Measurements from ENCODE around the gene CLIC6.

CLIC6 gene
- total RNA-seq = 0 to 0.54 (median 0.08) reads per million in 4 donors

DNA sequence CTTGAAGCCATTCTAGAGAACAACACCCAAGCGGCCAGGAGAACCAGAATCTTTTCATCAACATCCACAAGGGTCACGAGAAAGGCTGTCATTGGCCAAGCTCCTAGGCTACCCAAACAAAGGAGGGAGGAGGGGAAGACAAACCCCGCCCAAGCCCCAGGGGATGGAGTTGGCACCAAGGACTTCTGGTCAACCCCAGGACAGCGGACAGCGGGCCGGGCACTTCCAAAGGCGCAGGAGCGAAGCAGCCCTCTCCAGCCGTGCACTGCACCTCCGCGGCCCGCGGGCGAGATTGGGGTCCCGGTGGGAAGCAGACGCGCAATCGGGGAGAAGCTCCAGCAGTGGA, at the start of gene CLIC6:
Gene CLIC6, plus strand, starts transcription at position 192 of the 346 bp plus-strand sequence. CDS start 395 bp downstream, outside the sequence.
- DNase-seq = no peak

DNA sequence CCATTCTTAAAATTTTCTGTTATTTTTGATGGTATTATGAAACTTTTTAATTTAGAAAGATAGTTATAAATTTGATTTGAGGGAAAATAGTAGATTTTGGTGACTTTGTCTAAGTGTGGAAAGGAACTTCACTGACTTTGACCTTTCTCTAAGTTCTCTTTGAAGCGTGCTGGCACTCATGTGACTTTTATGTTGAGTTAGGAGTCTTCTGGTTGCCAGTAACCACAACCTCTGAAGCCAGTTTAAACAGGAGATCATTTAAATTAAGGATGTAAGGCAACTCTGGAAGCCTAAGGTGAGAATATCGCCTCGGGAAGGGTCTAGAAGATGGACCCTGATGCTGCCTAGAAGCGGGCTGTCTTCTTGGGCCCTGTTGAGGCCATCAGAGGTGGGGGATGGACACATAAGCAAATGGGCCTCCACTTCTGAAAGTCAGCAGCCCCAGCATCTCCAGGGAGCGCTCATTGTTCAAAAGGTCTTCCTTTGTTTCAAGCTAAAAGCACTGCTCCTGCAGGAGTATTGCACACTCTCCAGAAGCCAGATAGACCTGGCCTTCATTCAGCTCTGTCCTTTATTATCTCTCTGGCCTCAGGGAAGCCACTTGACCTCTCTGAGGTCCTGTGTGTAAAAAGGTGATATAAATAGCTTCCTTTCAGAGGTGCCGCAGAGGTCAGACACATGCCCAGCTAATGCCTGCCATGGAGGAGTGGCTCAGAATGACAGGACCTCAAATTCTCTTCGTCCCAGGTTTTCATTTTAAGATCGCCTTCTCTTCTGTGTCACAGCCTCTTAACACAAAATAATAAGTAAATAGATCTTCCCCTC, 48.7 kb upstream of the CLIC6 start:
- DNase-seq = no peak

DNA sequence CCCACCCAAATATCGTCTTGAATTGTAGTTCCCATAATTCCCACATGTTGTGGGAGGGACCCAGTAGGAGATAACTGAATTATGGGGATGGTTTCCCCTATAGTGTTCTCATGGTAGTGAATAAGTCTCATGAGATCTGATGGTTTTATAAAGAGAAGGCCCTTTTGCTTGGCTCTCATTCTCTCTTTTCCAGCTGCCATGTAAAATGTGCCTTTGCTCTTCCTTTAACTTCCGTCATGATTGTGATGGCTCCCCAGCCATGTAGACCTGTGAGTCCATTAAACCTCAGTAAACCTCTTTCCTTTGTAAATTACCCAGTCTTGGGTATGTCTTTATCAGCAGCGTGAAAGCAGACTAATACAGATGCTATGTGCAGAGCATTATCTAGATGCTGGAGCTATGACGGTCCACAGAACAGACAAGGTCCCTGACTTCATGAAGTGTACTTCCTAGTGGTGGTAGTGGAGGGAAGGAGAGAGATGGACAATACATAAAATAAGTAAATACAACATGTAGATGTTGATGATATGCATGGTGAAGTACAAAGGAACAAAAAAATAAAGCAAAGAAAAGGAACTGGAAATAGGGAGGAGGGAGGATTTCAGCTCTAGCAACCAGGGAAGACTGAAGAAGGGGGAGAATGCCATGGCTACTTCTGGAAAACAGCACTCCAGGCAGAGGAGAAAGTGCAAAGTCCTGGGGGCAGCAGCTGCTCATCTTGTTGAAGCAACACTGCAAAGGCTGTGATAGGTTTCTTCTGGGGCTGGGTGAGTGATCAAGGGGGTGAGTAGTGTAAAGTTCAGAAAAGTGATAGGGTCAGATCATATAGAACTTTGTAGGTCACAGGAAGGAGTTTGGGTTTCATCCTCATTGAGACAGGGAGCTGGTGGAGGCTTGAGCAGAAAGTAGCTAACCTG, 47.1 kb upstream of the CLIC6 start:
- no peak for DNase-seq

DNA sequence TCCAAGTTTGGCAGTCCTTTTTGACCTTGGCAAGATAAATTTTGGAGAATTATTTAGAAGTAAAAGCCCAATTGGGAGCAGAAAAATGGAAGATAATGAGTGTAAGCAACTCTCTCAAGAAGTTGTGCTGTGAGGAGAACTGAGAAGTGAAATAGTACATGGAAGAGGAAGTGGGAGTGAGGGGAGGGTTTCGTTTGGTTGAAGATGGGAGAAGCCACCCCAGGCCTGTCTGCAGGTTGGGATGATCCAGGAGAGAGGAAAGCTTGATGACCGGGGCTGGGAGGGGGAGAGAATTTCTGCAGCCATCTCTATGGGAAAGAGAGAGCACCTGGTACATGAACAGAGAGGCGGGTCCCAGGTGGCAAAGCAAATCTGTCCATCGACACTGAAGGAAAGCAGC, 45.3 kb upstream of the CLIC6 start:
- DNase-seq = no peak

DNA sequence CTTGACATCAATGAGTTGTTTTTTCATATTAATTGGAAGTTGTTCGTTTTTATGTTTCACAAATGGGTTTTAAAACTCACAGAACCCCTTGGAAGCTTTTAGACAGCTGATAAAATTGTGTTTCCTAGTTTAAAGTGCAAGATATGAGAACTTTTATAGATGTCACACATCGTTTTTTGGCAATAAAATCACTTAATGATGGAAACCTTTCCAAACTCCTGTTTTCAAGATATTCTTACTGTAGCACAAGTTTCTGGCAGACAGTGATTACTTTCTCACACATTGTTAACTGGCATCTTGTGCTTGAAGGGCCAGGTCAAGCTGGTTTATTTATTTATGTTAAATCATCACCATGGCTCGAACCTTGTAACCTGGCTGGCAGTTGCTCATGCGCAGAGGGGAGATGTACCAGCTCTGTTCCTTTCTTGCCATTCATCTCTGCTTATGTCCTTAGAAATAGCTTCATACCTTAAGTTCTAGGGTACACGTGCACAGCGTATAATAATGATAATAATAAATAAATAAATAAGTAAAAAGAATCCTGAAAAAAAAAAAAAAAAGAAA, 43.7 kb upstream of the CLIC6 start:
- no peak for DNase-seq

DNA sequence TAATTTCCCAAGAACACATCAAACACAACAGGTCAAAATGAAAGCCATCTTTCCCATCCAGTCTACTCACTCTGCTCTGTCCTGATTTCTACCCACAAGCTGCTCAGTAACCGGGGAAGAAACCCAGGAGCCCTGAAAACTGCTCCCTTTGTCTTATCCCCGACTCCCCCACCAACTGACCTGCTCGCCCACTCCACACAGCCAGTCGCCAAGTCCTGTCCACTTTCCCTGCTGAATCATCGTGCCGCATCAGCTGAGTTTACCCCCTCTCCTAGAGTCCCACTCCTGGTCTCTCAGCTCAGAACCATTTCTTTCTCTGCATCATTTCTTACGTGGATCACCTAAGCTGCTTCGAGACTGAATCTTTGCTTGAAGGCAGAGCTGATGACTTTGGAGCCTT, 42.7 kb upstream of the CLIC6 start:
- no peak for DNase-seq

DNA sequence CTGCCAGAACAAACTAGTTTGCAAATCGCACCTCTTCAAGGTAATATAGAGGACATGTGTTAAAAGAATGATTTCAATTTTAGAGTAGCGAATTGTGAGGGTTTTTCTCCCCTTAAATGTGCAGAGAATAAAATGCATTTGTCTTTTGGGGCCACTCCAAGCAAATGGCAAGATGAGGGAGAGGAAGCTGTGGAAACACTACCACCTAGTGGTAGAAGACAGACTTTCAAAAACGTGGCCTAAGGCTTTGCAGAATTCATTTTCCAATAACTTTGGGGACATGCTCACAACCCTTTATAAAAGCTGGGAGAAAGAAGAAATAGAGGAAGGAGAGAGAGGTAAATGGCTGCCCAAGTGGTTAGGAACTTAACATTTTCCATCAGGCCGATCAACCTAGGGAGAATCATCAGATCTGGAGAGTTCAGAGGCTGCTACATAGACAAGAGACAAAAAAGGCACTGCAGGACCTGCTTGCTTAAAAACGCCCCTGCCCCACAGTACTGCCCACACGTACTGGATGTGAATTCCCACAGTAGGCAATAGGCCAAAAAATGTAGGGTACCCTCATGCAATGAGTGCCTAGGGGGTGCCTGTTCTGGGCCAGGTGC, 38.2 kb upstream of the CLIC6 start:
- peak in 1 of 5 donors; percentile 56 for DNase-seq

DNA sequence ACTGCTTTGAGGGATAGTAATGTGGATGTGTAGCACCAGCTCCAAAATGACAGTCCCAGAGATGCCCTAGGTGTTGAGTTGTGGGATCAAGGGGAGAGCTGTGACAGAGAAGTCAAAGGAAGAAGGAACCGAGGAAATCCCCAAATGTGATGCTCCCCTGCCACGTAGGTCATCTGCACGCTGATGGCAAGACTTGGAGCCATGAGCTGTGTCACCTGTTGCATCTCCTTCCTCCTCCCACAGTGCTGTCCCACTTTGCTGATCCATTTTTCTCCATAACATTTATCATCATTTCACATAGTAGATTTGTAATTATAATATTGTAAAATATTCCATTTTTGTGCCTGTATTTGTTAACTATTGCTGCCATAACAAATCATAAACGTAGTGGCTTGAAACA, 36.3 kb upstream of the CLIC6 start:
- no peak for DNase-seq

DNA sequence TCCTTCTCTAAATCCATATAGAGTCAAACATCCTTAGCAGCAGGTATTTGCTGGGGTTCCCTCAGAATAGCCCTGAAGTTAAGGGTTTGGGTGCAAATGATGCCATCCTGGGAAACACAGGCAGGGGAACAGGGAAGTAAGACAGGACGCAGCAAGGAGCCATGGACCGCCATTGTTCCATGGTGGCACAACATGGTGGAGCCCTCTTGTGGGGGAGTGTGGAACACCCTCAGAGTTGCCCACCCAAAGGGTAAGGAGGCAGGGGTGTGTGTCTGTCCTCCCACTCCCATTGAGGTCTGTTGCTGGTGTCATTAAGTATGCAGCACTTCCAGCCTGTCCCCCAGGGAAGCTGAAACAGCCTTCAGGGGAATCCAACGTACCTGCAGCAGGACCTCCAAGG, 33.5 kb upstream of the CLIC6 start:
- DNase-seq = no peak

DNA sequence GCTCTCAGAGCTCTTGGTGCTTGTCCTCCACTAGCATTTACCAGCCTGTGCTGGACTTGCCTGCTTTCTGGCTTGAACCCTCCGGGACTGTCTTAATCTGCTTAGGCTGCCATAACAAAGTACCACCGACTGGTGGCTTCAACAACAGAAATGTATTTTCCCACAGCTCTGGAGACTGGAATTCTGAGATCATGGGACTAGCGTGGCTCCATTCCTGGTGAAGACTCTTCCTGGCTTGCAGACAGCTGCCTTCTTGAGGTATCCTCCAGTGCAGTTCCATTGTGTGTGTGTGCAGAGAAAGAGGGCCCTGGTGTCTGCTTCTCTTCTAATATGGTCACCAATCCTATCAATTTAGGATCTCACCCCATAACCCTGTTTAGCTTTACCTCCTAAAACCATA, 31.8 kb upstream of the CLIC6 start:
- DNase-seq = no peak

DNA sequence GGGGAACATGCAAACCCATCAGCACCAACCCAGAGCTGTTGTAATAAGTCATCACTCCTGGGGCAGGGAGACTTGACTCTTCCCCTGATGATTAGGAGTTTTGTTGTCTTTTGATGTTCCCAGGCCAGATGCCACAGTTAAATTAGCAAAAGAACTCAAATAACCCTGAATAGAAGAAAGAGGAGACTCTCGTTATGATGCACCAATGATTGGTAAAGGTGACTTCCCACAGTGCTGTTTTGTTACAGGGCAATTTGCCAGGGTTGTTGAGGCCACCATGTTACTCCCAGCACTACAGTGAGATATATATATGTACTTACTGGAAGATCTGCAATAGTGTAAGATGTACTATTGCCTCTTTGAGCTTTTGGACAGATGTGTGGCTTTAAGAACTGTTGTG, 29.5 kb upstream of the CLIC6 start:
- no peak for DNase-seq

DNA sequence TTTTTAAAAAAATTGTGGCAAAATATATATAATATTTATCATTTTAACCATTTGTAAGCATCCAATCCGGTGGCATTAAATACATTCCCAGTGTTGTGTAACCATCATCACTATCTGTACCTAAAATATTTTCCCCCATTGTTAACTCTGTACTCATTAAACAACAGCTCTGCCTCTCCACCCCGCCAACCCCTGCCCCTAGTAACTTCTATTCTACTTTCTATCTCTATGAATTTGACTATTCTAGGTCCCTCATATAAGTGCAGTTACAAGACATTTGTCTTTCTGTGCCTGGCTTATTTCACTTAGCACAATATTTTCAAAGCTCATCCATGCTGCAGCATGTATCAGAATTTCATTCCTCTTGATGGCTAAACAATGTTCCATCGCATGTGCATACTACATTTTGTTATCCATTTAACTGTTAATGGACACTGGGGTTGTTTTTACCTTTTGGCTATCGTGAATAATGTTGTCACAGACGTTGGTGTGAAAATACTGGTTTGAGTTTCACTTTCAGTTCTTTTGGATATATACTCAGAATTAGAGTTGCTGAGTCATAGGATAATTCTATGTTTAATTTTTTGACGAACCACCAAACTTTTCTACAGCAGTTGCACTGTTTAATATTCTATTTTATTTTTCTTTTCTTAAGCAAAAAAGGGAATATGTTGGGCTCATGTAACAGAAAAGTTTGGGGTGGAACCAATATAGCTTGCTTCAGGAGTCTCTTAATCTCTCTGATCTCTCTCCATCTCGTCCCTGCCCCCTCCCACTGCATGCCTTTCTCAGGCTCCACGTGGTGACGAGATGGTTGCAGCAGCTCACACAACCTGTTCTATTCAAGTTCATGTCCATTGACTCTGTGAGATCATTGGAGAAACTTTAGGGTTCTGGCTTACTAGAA, 28.7 kb upstream of the CLIC6 start:
- DNase-seq = peak in 1 of 5 donors; percentile 81

DNA sequence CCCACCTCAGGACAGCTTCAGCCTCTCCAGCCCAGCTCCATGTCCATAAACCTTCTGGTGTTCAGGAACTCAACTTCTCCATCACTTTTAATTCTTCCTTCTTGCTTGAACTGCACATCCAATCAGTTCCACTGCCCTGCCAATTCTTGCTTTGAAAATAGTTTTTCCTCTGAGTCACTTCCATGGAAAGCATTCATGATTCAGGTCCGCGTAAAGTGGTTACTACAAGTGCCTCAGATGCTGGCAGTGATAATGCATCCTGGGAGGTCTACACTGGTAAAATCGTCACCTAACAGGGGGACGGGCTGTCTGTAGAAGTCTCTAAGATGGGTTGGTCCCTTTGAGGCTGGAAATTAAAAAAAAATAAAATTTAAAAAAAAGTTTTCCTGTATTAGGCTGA, 27.9 kb upstream of the CLIC6 start:
- peak in 1 of 5 donors; percentile 31 for DNase-seq

DNA sequence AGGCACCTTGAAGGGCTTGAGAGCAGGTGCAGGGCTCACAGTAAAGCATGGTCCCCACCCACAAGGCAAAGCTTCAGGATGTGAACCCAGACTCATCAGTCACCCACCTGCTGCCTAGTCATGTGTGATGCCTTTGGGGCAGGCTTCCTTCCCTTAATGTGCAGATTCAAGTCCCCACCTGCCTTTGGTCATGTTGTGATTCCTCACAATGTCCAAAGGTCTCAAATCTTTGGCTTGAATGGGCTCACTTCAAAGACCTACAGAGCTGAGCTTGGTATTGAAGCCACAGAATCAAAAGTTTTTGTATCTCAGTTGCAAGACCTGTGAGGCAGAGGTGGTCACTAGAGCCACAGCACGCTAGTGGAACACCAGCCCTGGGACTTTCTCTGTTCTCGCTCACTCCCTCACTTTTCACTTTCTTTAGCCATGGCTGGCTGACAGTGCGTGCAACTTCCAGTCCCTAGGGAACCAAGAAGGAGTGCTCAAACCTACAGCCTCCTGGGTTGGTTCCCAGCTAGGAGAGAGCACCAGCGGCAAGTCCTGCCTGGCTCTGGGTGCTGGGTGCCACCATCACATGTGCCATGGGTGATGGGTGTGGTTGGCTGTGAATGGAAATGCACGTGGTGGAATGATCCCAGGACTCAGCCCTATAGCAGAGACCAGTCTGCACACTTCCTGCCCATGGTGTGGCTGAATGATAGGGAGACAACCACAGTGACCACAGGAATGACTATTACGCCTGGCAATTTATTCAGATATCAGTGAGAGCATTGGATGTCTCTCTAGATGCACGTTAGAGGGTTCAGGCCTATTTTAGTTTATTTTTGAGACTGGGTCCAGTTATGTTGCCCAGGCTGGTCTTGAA, 26.4 kb upstream of the CLIC6 start:
- no peak for DNase-seq

DNA sequence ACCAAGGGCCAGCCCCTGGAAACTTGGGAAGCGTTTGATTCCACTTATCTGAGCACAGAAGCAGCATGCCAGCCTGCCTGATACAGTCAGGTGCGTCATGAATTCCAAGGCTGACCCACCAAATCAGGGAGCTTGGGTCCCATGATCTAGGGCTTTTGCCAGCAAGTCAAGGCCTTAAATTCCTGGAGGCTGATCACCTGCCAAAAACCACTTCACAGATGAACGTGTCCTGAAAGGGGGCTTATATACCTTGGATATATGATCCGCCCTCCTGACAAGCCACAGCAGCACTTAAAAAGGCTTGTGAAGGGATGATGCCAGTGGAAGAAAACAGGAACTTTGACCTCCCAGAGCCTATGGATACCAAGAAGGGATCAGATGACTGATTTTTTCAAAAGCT, 24.0 kb upstream of the CLIC6 start:
- DNase-seq = no peak

DNA sequence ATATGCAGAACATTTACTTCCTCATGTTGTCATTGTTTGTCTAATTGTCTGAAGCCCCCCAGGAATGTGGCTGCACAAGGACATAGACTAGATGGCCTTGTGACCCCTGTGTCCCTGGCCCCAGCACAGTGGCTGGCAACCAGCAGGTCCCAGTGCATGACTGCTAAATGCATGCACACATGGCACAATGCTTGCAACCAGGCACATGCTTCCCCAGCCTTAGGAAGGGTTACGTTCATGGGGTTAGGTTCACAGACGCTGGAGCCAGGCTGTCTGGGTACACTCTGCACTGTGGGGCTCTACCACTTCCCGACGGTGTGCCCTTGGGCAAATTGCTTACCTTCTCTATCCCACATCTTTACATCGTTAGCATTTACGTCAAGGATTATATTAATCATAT, 21.2 kb upstream of the CLIC6 start:
- no peak for DNase-seq

DNA sequence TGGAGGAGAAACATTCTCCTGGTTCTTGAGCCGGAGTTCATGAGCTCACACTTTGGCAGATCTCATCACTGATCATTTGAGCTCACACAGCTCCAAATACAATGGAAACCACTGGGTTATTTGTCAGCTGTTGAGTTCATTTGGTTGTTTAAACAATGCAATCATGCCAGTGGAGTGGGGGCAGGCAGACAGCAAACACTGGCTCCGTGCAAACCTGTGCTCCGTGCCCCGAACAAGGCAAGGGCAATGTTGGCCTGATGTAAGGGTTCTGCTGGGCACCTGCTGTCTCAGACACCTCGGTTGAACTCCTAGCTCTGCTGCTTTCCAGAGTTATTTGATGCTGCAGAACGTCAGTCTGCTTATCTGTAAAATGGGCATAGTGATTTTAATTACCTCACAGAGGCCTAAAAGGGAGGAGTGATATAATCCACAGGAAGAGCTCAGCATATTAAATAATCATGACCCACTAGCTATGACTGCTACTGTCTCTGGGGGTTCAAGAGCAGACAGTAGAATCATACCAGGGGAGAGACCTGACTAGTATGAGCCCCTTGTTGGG, 20.0 kb upstream of the CLIC6 start:
- DNase-seq = no peak

DNA sequence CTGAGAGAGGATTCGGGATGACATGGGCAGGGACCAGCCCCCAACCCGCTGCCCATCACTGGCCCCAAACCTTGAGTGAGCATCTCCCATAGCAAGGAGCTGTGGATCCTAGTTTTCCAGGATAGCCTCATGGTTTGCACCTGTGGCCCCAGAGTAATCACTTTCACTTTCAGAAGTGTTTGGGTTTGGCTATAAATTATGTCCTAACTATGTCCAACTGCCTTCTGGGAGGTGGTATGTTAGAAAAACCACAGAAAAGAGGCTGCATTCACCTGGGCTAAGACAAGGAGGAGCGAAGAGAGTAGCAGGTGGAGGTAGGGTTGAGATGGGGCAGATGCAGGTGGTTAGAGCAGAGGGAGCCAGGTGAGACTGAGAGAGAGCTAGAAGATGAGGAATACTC, 19.4 kb upstream of the CLIC6 start:
- no peak for DNase-seq

DNA sequence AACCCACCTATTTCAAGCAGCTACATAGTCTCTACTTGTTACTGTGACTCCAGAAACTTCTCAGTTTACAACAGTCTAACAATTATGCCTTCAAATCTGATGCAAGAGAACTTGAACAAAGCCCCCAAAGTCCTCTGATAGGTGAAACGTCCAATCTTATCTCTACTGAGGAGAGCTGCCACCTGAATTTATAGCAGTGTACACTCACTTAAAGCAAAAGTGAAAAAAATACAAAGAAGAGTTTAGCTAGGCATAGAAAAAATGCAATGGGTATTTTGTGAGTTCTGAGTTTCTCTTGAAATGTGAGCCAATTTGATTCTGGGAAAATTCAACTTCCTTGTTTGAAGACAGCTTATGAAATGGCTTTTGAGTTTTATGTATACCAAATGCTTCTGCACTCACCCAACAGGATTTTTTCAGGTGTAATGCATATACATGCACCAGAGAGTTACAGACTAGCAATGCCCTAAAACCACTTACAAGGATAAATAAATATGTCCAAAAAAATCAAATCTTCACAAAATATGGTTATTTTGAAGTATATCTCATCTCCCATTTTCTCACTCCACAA, 17.8 kb upstream of the CLIC6 start:
- no peak for DNase-seq

DNA sequence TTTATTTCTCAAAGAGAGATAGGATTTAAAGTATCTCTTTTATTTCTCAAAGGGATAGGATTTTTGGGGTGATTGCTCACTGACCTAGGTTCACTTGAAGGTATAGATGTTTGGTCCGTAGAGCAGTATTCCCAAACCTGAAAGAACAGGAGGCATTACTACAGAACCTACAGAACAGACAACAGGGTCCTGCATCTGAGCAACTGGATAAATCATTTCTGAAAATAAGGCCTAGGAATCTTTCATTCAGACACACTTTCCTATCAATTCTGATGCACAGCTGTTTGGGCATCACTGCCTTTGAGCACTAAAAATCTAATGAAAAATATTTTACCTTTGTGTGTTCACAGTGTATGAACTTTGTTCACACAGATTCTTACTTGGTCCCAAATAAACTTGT, 17.2 kb upstream of the CLIC6 start:
- no peak for DNase-seq

Data from T-helper 1 cell (primary cell).